Measurements from ENCODE around the gene HDAC3.
"Not testable (repeated sequence)": the region's sequence is repeated elsewhere in the genome, so short reads cannot be mapped to it uniquely, and the experiment has no call there.

HDAC3 gene

DNA sequence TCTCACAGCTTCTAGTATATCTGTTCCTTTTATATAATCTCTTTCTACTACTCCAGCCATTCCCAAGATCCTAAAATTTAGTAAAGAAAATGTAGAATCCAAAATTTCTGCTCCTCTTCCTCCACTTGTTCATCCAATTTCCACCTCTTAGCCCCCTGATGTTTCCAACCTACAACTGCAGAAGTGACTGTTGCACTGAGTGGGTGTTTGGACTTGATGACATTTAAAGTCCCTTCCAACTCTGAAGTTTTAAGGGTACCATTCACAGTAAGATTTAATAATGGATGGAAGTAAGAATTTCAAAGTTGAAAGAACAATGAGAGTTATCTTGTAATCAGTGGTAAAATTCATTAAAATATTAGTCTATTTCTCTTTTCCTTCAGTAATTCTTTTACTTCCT is 23.3 kb downstream of the HDAC3 start:
- TF ChIP-seq, protein P1, sequence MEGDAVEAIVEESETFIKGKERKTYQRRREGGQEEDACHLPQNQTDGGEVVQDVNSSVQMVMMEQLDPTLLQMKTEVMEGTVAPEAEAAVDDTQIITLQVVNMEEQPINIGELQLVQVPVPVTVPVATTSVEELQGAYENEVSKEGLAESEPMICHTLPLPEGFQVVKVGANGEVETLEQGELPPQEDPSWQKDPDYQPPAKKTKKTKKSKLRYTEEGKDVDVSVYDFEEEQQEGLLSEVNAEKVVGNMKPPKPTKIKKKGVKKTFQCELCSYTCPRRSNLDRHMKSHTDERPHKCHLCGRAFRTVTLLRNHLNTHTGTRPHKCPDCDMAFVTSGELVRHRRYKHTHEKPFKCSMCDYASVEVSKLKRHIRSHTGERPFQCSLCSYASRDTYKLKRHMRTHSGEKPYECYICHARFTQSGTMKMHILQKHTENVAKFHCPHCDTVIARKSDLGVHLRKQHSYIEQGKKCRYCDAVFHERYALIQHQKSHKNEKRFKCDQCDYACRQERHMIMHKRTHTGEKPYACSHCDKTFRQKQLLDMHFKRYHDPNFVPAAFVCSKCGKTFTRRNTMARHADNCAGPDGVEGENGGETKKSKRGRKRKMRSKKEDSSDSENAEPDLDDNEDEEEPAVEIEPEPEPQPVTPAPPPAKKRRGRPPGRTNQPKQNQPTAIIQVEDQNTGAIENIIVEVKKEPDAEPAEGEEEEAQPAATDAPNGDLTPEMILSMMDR (conservative IDR thresholded peaks at IDR 0.05; ENCODE audit: low read depth, low read length): no peak
- no peak overlapping the region for H3K4me3 ChIP-seq (ENCODE audit: low read length)
- DNase-seq (ENCODE audit: low read depth): no peak

DNA sequence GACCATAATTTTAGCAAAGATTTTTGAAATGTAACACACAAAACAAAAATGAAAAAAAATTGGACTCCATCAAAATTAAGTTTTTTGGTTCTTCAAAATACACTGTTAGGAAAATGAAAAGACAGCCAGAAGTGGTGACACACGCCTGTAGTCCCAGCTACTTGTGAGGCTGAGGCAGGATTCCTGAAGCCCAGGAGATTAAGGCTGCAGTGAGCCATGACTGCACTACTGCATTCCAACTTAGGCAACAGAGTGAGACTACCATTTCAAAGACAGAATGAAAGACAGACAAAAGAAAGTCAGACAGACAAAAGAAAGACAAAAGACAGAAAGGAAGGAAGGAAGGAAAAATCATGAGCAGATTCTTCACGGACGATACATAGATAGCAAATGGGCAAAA is 25.4 kb downstream of the HDAC3 start:
- TF ChIP-seq, protein P1 (conservative IDR thresholded peaks at IDR 0.05; ENCODE audit: low read depth, low read length): no peak
- no peak for DNase-seq (ENCODE audit: low read depth)
- no peak overlapping the region for H3K4me3 ChIP-seq (ENCODE audit: low read length)

DNA sequence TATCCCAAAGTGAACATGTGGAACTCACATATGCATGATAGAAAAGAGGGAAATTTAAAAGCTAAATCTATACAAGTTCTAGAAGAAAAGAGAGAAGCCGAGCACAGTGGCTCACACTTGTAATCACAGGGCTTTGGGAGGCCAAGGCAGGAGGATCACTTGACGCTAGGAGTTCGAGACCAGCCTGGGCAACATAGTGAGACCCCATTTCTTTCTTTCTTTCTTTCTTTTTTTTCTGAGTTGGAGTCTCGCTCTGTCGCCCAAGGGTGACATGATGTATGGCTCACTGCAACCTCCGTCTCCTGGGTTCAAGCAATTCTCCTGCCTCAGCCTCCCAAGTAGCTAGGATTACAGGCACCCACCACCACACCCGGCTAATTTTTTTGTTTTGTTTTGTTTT is 26.7 kb downstream of the HDAC3 start:
- H3K4me3 ChIP-seq (ENCODE audit: low read length); DNase-seq (ENCODE audit: low read depth): not testable (repeated sequence)

DNA sequence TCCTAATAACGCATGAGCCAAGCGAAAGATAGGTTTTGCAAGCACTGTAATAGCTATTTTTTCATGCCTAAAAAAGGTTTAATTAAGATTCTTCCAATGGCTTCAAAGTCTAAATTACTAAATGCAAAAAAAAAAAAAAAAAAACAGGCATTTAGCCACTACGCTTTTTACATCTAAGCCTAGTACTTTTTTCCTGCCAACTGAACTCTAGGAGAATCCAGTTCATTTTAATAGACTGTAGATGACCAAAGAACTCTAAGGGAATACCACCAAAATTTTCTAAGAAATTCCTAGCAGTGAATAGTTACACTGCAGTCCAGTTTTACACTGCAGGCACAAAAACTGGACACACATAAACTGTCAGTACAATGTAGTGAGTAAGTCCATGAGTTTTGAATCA is 27.6 kb downstream of the HDAC3 start:
- H3K4me3 ChIP-seq (ENCODE audit: low read length): no peak overlapping the region
- TF ChIP-seq, protein P1 (conservative IDR thresholded peaks at IDR 0.05; ENCODE audit: low read depth, low read length): no peak
- no peak for DNase-seq (ENCODE audit: low read depth)

DNA sequence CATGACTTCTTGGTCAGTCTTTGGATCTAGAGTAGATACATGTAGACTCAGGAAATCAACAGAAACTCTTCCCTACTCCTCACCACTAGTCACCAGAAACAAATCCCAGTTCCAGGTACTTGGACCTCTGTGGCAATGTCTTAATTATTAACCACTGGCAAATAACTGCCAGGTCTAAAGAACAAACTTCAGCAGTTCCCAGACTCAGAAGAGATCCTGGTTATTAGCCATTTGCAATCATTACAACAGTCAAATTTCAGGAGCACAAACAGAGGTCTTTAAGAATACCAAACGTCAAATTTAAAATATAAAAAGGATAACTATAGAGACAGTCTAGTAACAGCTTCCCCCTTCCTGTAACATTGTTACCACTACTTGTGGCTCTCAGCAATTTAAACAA is 28.1 kb downstream of the HDAC3 start:
- no peak overlapping the region for H3K4me3 ChIP-seq (ENCODE audit: low read length)

DNA sequence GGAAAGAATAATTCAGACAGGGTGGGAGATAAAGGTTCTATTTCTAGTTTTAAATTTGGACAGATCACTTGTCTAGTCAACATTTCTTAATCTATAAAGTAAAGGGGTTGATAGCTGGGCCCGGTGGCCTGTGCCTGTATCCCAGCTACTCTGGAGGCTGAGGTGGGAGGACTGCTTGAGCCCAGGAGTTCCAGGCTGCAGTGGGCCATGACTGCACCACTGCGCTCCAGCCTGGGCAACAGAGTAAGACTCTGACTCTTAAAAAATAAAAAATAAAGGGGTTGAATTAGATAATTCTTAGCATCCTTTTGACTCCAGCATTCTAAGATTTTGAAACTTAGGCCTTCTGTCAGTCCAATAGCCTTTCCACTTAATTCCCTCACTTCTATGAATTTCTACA is 28.6 kb downstream of the HDAC3 start:
- no peak overlapping the region for H3K4me3 ChIP-seq (ENCODE audit: low read length)
- TF ChIP-seq, protein P1 (conservative IDR thresholded peaks at IDR 0.05; ENCODE audit: low read depth, low read length): no peak
- no peak for DNase-seq (ENCODE audit: low read depth)

More for the DNA sequence above, 28.1 kb downstream of the HDAC3 start:
- no peak for DNase-seq (ENCODE audit: low read depth)
- TF ChIP-seq, protein P1 (conservative IDR thresholded peaks at IDR 0.05; ENCODE audit: low read depth, low read length): no peak

DNA sequence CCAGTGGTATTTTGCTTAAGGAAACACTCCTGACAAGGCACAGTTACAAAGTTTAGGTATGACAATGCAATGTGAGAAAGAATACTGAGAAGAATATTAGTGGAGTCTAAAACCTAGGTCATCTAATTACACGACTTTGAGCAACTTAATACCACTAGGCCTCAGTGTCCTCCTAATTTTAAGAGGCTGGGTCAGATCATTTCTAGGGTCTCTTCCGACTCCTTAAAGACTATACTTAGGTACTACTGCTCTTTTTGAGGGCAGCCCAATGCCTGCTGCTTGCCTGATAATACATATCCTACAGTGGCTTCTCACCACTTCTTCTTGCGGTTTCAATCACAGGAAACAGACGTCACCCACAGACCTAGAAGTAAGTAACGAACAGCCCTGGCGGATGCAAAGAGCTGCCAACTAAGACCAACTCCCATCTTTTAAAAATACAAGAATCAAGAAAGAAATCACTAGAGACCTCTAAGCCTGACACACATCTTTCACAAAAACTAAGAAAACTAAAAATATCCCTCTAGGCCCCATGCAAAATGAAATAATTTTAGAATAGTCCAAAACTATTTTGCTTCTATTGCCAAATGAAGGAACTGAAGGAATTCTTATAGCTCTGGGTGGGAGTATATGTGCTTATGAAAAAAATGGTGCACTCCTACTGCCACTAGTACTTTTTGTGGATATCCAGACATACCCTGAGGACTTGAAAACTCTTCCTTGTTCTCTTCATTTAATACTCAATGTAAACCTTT is 30.9 kb downstream of the HDAC3 start:
- no peak overlapping the region for H3K4me3 ChIP-seq (ENCODE audit: low read length)
- DNase-seq (ENCODE audit: low read depth): no peak
- TF ChIP-seq, protein P1 (conservative IDR thresholded peaks at IDR 0.05; ENCODE audit: low read depth, low read length): no peak
